ENCODE measurements around the gene POLR3H.

DNA sequence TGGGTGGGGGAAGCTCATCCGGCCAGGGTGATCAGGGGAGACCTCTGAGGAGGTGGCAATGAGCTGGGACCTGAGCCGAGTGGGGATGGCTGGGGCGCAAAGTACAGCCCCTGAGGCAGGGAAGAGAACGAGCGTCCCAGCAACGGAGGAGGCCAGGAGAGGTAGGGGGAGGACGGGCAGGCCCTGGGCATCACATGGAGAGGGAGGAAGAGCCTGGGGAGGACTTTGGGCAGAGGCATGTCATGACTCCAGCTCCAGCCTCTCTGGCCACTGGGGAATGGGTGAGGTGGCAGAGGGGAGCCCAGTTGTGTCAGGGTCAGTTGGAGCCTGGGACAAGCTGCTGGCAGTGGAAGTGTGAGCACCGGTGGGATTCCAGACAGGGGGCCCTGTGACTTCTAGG lies 33.8 kb upstream of the POLR3H start:
- TF ChIP-seq, protein P1, sequence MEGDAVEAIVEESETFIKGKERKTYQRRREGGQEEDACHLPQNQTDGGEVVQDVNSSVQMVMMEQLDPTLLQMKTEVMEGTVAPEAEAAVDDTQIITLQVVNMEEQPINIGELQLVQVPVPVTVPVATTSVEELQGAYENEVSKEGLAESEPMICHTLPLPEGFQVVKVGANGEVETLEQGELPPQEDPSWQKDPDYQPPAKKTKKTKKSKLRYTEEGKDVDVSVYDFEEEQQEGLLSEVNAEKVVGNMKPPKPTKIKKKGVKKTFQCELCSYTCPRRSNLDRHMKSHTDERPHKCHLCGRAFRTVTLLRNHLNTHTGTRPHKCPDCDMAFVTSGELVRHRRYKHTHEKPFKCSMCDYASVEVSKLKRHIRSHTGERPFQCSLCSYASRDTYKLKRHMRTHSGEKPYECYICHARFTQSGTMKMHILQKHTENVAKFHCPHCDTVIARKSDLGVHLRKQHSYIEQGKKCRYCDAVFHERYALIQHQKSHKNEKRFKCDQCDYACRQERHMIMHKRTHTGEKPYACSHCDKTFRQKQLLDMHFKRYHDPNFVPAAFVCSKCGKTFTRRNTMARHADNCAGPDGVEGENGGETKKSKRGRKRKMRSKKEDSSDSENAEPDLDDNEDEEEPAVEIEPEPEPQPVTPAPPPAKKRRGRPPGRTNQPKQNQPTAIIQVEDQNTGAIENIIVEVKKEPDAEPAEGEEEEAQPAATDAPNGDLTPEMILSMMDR (optimal IDR thresholded peaks at IDR 0.05 in 1 of 3, IDR thresholded peaks at IDR 0.05 in 1 of 3, conservative IDR thresholded peaks at IDR 0.05 in 1 of 3; ENCODE audit: extremely low read depth in 1 of 3, insufficient read depth in 2 of 3, low read length in 3 of 3): no peak
- no peak for TF ChIP-seq EZH2 (IDR thresholded peaks at IDR 0.05; ENCODE audit: low read length)
